ENCODE results near the gene NPC2.

- no peak for TF ChIP-seq POU6F1 (CRISPR knock-in tag; IDR thresholded peaks at IDR 0.05; ENCODE audit: borderline replicate concordance, low read depth)
- TF ChIP-seq, protein P1, sequence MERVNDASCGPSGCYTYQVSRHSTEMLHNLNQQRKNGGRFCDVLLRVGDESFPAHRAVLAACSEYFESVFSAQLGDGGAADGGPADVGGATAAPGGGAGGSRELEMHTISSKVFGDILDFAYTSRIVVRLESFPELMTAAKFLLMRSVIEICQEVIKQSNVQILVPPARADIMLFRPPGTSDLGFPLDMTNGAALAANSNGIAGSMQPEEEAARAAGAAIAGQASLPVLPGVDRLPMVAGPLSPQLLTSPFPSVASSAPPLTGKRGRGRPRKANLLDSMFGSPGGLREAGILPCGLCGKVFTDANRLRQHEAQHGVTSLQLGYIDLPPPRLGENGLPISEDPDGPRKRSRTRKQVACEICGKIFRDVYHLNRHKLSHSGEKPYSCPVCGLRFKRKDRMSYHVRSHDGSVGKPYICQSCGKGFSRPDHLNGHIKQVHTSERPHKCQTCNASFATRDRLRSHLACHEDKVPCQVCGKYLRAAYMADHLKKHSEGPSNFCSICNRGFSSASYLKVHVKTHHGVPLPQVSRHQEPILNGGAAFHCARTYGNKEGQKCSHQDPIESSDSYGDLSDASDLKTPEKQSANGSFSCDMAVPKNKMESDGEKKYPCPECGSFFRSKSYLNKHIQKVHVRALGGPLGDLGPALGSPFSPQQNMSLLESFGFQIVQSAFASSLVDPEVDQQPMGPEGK (CRISPR knock-in tag; IDR thresholded peaks at IDR 0.05; ENCODE audit: borderline replicate concordance) = no peak
- no peak for TF ChIP-seq TOX (CRISPR knock-in tag; IDR thresholded peaks at IDR 0.05; ENCODE audit: borderline replicate concordance)
- no peak for TF ChIP-seq ZC3H10 (CRISPR knock-in tag; IDR thresholded peaks at IDR 0.05)
Measured at GRCh38 chr14:74501135-74501614, 8.1 kb upstream of the NPC2 start.

Measured in SK-N-SH treated with all-trans-retinoic acid at 6 μM for 48 hours (cell line).